GM12878 (cell line): Measurements from ENCODE around the gene GZF1. TPM values are rescaled to one million over a fixed set of nuclear protein-coding genes. Genes with fewer than 3 reads are reported as not detected.

ENCODE experiments used
- ATAC-seq: fragments of 200-7000 bp; cut with Tn5 transposase; 3 replicates; pipeline ENCODE4 v1.9.1; 2020; ENCODE audit warnings: mild to moderate bottlenecking, moderate library complexity
- BruUV-seq: library from RNA; stranded (reverse); fragments of 400-500 nt; replicated peaks from 2 replicates; lab custom pipeline; 2021; lab: Mats Ljungman, UMichigan
- CTCF ChIA-PET: fragments of 300-600 bp; sonication (Branson Sonifier 250); formaldehyde crosslinking; extraction: SDS; loops from one replicate; lab custom pipeline; 2021; ENCODE audit warnings: inconsistent platforms; lab: Yijun Ruan, JAX
- POLR2A ChIA-PET: fragments of 350-600 bp; formaldehyde crosslinking; extraction: SDS; loops from one replicate; lab custom pipeline; 2021; ENCODE audit warnings: inconsistent platforms; lab: Charles Lee
- RAD21 ChIA-PET: fragments of 300-600 bp; sonication (Branson Sonifier 250); formaldehyde crosslinking; loops from one replicate; lab custom pipeline; 2023; ENCODE audit warnings: antibody characterized with exemption; ENCODE audit not compliant: unreplicated experiment; lab: Charles Lee
- SMC1A ChIA-PET: fragments of 300-600 bp; sonication (Branson Sonifier 250); formaldehyde crosslinking; loops from one replicate; lab custom pipeline; 2023; ENCODE audit not compliant: unreplicated experiment, uncharacterized antibody; lab: Charles Lee
- DNase-seq: peaks from one replicate; pipeline ENCODE4 v3.0.0-alpha.2; 2011; ENCODE audit warnings: low read depth, low spot score
- FAIRE-seq: peaks from 3 replicates; lab custom pipeline; 2011; peaks lifted over from hg19 to GRCh38; lab: Jason Lieb, UNC
- H2AFZ ChIP-seq: 2 replicates; pipeline ENCODE4 v1.6.0; 2011; ENCODE audit warnings: low read depth, low read length, control low read depth; ENCODE audit not compliant: control insufficient read depth
- H3K27ac ChIP-seq: 2 replicates; pipeline ENCODE4 v1.5.1; 2011; ENCODE audit warnings: control low read depth; ENCODE audit not compliant: control insufficient read depth, insufficient read depth
- H3K27me3 ChIP-seq, 2 experiments: replicated peaks in 1 of 2; 2 replicates each; pipeline versions ENCODE4 v1.6.0 to v1.6.1; 2011; ENCODE audit warnings: low read length in 1 of 2; ENCODE audit not compliant: control insufficient read depth in 2 of 2, insufficient read depth in 2 of 2
- H3K36me3 ChIP-seq, 2 experiments: 2 replicates each; pipeline ENCODE4 v1.5.1; 2011; ENCODE audit warnings: low read length in 1 of 2; ENCODE audit not compliant: control insufficient read depth in 2 of 2, insufficient read depth in 2 of 2
- H3K4me1 ChIP-seq: 2 replicates; pipeline ENCODE4 v1.6.1; 2011; ENCODE audit warnings: mild to moderate bottlenecking, low read length, moderate library complexity, mixed read lengths; ENCODE audit not compliant: control insufficient read depth, insufficient read depth
- H3K4me2 ChIP-seq: 2 replicates; pipeline ENCODE4 v1.6.0; 2011; ENCODE audit warnings: control low read depth; ENCODE audit not compliant: control insufficient read depth, insufficient read depth
- H3K4me3 ChIP-seq: fragments of 200-600 bp; sonication (generic); 2 replicates; pipeline ENCODE4 v1.5.1; 2016
- H3K79me2 ChIP-seq: 2 replicates; pipeline ENCODE4 v1.6.0; 2011; ENCODE audit warnings: low read length; ENCODE audit not compliant: control insufficient read depth, insufficient read depth
- H3K9ac ChIP-seq: 2 replicates; pipeline ENCODE4 v1.8.0; 2011; ENCODE audit warnings: low read length, control low read depth, mixed read lengths; ENCODE audit not compliant: control insufficient read depth, insufficient read depth
- H3K9me3 ChIP-seq: replicated peaks from 3 replicates; pipeline ENCODE4 v1.5.1; 2011; ENCODE audit warnings: mild to moderate bottlenecking, low read length; ENCODE audit not compliant: control insufficient read depth, insufficient read depth
- H4K20me1 ChIP-seq: 2 replicates; pipeline ENCODE4 v1.6.0; 2011; ENCODE audit not compliant: control insufficient read depth, insufficient read depth
- CBX5 ChIP-seq: sonication (generic); IDR thresholded peaks from 2 replicates; pipeline ENCODE4 v1.6.1; 2016; ENCODE audit warnings: low read depth, moderate library complexity, mild to moderate bottlenecking, inconsistent platforms
- FOXM1 ChIP-seq: IDR thresholded peaks from 2 replicates; pipeline ENCODE4 v1.6.1; 2012; ENCODE audit warnings: low read depth, mild to moderate bottlenecking, inconsistent platforms, low read length, moderate library complexity
- MTA3 ChIP-seq: IDR thresholded peaks from 2 replicates; pipeline ENCODE4 v1.6.1; 2012; ENCODE audit warnings: low read length, inconsistent platforms, borderline replicate concordance
- NR2F1 ChIP-seq: fragments of 450-650 bp; conservative IDR thresholded peaks from 2 replicates; pipeline ENCODE4 v1.6.1; 2017; ENCODE audit warnings: mild to moderate bottlenecking
- RUNX3 ChIP-seq: IDR thresholded peaks from 2 replicates; pipeline ENCODE4 v1.6.1; 2012; ENCODE audit warnings: low read length, inconsistent platforms
- WGBS: methylation state at CpG from one replicate; pipeline ENCODE4 v1.1.6; 2016; ENCODE audit warnings: low lambda C conversion rate; ENCODE audit not compliant: insufficient replicate concordance, insufficient coverage; ENCODE audit errors: missing lambda C conversion rate; 5-methylcytosine and 5-hydroxymethylcytosine counted together
- in situ Hi-C: fragments of 300-500 bp; cut with MboI; formaldehyde crosslinking; loops from 9 replicates; pipeline ENCODE4 v1.14.3; 2018; ENCODE audit warnings: mixed read lengths
- intact Hi-C: fragments of 100-400 bp; cut with micrococcal nuclease; formaldehyde crosslinking; loops from one replicate; pipeline ENCODE4 v1.14.2; 2022; ENCODE audit not compliant: unreplicated experiment
- polyA plus RNA-seq, 11 experiments: library from polyadenylated mRNA; depleted of rRNA in 4 of 11; unstranded in 6 of 11; stranded (reverse) in 5 of 11; fragments of >200 nt; fragmentation: Nextera tagmentation in 4 of 11; fragmentation: Illumina TruSeq in 1 of 11; extraction: Ambion mirVana in 4 of 11; extraction: Trizol in 1 of 11; gene quantifications; 1 replicate in 1 of 11; 2 replicates in 10 of 11; pipeline versions ENCODE4 v1.2.1 to v1.2.3, GENCODE V29; 2011 to 2016; ENCODE audit warnings: inconsistent platforms in 2 of 11, missing spikeins in 2 of 11, low read depth in 1 of 11
- total RNA-seq, 4 experiments: library from RNA; depleted of rRNA in 3 of 4; stranded (reverse); fragments of >200 nt in 3 of 4; fragmentation: Illumina TruSeq in 1 of 4; extraction: Trizol in 1 of 4; gene quantifications; 2 replicates each; pipeline versions ENCODE4 v1.2.1 to v1.2.3, GENCODE V29; 2013 to 2021
- TF ChIP-seq, protein P1 (sequence below): IDR thresholded peaks from 2 replicates; pipeline ENCODE4 v1.6.1; 2011; ENCODE audit warnings: low read depth, mild to moderate bottlenecking, low read length, moderate library complexity, borderline replicate concordance; ENCODE audit errors: extremely low read depth
- TF ChIP-seq, protein P2 (sequence below): IDR thresholded peaks from 2 replicates; pipeline ENCODE4 v1.6.1; 2012; ENCODE audit warnings: low read length, inconsistent platforms
- TF ChIP-seq, protein P3 (sequence below): fragments of 450-650 bp; IDR thresholded peaks from 2 replicates; pipeline ENCODE4 v1.6.1; 2017; ENCODE audit warnings: low read depth, mild to moderate bottlenecking, moderate library complexity
- TF ChIP-seq, protein P4 (sequence below): IDR thresholded peaks from 2 replicates; pipeline ENCODE4 v1.6.1; 2012; ENCODE audit warnings: low read depth, low read length, improper control_type of control experiment

Gene GZF1
- total and polyA plus RNA-seq, 10 of the 15 experiments (the other 5 are each of a cell fraction or from before 2014, with no cell fraction given): 2.2 to 19.5 (median 9.7) TPM

DNA sequence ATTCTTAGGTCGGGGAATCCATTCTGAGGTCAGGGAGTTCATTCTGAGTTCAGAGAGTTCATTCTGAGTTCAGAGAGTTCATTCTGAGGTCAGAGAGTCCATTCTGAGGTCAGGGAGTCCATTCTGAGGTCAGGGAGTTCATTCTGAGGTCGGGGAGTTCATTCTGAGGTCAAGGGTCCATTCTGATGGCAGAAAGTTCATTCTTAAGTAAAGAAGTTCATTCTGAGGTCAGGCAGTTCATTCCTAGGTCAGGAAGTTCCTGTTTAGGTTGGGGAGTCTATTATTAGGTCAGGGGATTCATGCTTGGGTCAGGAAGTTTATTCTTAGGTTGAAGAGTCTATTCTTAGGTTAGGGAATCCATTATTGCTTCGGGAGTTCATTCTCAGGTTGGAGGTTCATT, 27.9 kb upstream of the GZF1 start (continued):
- TF ChIP-seq, protein P1, sequence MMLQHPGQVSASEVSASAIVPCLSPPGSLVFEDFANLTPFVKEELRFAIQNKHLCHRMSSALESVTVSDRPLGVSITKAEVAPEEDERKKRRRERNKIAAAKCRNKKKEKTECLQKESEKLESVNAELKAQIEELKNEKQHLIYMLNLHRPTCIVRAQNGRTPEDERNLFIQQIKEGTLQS: no peak
- peak; percentile 88; the same call in 1 of the 2 replicates for TF ChIP-seq FOXM1
- TF ChIP-seq, protein P2, sequence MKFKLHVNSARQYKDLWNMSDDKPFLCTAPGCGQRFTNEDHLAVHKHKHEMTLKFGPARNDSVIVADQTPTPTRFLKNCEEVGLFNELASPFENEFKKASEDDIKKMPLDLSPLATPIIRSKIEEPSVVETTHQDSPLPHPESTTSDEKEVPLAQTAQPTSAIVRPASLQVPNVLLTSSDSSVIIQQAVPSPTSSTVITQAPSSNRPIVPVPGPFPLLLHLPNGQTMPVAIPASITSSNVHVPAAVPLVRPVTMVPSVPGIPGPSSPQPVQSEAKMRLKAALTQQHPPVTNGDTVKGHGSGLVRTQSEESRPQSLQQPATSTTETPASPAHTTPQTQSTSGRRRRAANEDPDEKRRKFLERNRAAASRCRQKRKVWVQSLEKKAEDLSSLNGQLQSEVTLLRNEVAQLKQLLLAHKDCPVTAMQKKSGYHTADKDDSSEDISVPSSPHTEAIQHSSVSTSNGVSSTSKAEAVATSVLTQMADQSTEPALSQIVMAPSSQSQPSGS: peak; percentile 75
- peak; percentile 59 for TF ChIP-seq NR2F1
- TF ChIP-seq, protein P3, sequence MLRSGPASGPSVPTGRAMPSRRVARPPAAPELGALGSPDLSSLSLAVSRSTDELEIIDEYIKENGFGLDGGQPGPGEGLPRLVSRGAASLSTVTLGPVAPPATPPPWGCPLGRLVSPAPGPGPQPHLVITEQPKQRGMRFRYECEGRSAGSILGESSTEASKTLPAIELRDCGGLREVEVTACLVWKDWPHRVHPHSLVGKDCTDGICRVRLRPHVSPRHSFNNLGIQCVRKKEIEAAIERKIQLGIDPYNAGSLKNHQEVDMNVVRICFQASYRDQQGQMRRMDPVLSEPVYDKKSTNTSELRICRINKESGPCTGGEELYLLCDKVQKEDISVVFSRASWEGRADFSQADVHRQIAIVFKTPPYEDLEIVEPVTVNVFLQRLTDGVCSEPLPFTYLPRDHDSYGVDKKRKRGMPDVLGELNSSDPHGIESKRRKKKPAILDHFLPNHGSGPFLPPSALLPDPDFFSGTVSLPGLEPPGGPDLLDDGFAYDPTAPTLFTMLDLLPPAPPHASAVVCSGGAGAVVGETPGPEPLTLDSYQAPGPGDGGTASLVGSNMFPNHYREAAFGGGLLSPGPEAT: no peak
- peak; percentile 87; the same call in 1 of the 2 replicates for TF ChIP-seq MTA3
- TF ChIP-seq, protein P4, sequence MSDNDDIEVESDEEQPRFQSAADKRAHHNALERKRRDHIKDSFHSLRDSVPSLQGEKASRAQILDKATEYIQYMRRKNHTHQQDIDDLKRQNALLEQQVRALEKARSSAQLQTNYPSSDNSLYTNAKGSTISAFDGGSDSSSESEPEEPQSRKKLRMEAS: no peak

DNA sequence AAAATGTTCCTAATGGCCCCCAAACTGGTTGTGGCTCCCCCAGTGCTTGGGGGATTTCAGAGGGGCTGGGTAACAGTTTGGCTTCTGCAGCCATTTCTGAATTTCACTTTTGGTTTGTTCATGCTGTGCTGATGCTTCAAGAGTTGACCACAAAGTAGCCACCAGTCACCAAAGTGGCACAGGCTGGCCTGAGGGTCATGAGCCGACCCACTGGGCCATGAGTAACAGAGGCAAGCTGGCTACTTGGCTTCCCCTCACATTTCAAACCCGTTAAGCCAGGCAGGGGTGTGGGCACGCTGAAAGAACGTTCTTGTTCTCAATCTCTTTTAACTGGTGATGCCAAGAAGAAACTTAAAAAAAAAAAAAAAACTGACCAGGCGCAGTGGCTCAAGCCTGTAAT, 26.5 kb upstream of the GZF1 start:
- SMC1A ChIA-PET: no interaction called here
- intact Hi-C loops: no loop called here
- CTCF ChIA-PET: no interaction called here
- Histone ChIP-seq H3K27me3 (no peaks in the 10 kb centered on the region), H4K20me1 (no peaks in the 10 kb centered on the region; the same call in 1 of the 2 replicates), H2AFZ (no peak overlapping the region), H3K36me3 (no peaks in the 10 kb centered on the region), H3K4me2 (no peak overlapping the region), H3K9me3 (no peaks in the 10 kb centered on the region; the same call in 2 of the 3 replicates), H3K4me3 (no peak overlapping the region), H3K79me2 (no peaks in the 10 kb centered on the region), H3K4me1 (peaks cover 17% of the 10 kb centered on the region), H3K9ac (no peak overlapping the region), H3K27ac (no peak overlapping the region)
- in situ Hi-C loops: no loop called here
- no peak for FAIRE-seq
- BruUV-seq: no TSS peak
- TF ChIP-seq CBX5 (no peak), RUNX3 (peak; percentile 17; the same call in 1 of the 2 replicates)
- RAD21 ChIA-PET: no interaction called here
- ATAC-seq: no peak
- POLR2A ChIA-PET: no interaction called here
- WGBS: 85% methylated on average over 5 of the region's 5 CpGs
- DNase-seq: no peak
